ENCODE measurements around the gene RBFOX1. TPM values are rescaled to one million over a fixed set of nuclear protein-coding genes. Genes with fewer than 3 reads are reported as not detected.

Gene RBFOX1
- total RNA-seq, 1 donor from 2014 or later = 0.69 TPM

DNA sequence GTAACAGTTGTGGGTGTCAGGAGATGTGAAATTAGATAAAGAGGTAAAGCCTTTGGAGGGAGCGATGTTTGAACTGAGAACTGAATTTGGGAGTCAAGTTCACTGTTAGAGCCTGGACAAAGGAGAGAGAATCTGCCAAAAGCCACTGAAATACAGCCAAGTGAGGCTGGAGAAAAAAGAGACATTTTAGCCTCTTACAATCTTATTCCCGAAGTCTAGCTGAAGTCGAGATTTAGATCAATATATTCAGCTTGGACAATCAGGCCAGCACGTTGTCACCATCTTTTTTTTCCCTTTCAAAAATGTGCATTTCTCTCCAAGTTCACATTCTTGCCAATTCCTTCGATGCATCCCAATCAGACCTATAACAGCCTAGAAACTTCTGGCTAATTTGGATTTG lies 312.2 kb downstream of the RBFOX1 start:
- Mint-ChIP-seq H3K27ac (ENCODE audit: unreplicated experiment) (no peak overlapping the region), H3K36me3 (ENCODE audit: low read depth, unreplicated experiment) (no peaks in the 10 kb centered on the region), H3K27me3 (ENCODE audit: unreplicated experiment) (no peaks in the 10 kb centered on the region), H3K4me1 (ENCODE audit: unreplicated experiment) (no peaks in the 10 kb centered on the region), H3K9me3 (ENCODE audit: unreplicated experiment) (no peaks in the 10 kb centered on the region), H3K4me3 (ENCODE audit: unreplicated experiment) (no peak overlapping the region)
- no peak for DNase-seq (ENCODE audit: low spot score)
- TF ChIP-seq, protein P1, sequence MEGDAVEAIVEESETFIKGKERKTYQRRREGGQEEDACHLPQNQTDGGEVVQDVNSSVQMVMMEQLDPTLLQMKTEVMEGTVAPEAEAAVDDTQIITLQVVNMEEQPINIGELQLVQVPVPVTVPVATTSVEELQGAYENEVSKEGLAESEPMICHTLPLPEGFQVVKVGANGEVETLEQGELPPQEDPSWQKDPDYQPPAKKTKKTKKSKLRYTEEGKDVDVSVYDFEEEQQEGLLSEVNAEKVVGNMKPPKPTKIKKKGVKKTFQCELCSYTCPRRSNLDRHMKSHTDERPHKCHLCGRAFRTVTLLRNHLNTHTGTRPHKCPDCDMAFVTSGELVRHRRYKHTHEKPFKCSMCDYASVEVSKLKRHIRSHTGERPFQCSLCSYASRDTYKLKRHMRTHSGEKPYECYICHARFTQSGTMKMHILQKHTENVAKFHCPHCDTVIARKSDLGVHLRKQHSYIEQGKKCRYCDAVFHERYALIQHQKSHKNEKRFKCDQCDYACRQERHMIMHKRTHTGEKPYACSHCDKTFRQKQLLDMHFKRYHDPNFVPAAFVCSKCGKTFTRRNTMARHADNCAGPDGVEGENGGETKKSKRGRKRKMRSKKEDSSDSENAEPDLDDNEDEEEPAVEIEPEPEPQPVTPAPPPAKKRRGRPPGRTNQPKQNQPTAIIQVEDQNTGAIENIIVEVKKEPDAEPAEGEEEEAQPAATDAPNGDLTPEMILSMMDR (IDR thresholded peaks at IDR 0.05; ENCODE audit: unreplicated experiment) = no peak

DNA sequence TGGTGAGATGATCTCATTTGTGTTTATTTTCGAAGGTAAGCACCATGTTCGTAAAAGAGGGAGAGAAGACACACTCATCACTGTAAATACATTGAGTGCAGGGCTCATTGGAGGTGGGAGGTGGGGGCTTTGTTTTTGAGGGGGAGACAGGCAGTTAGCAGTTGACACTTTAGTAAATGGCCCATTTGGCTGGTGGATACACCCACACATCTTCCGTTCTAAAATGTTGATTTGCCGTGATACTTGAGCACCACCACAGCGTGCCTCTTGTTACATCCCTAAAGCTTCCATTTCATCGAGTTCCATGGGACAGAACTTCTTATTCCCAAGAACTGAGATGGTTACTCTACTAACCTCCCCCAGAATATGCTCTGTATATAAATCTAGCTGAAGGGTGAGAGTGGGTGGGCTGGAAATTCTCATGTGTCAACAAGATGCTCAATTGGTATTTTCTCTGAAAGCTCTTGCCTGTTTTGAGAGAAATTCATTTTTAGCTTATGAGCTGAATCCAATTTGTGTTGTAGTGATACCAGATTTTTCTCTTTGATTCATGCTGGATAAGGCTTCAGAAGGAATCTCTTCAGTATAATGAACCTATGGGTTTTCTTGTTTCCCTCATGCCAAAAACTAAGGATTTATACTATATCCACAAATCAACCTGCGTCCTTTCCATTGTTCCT lies 314.3 kb downstream of the RBFOX1 start:
- no peak for DNase-seq (ENCODE audit: low spot score)
- Mint-ChIP-seq H3K9me3 (ENCODE audit: unreplicated experiment) (no peaks in the 10 kb centered on the region), H3K4me1 (ENCODE audit: unreplicated experiment) (peaks cover 4% of the 10 kb centered on the region), H3K4me3 (ENCODE audit: unreplicated experiment) (no peak overlapping the region), H3K27me3 (ENCODE audit: unreplicated experiment) (no peaks in the 10 kb centered on the region), H3K27ac (ENCODE audit: unreplicated experiment) (no peak overlapping the region), H3K36me3 (ENCODE audit: low read depth, unreplicated experiment) (no peaks in the 10 kb centered on the region)
- TF ChIP-seq, protein P1 (IDR thresholded peaks at IDR 0.05; ENCODE audit: unreplicated experiment) = no peak

- no peak for DNase-seq (ENCODE audit: low spot score)
- Mint-ChIP-seq H3K27ac (ENCODE audit: unreplicated experiment) (no peak overlapping the region), H3K27me3 (ENCODE audit: unreplicated experiment) (peaks cover 1% of the 10 kb centered on the region), H3K4me3 (ENCODE audit: unreplicated experiment) (no peak overlapping the region), H3K4me1 (ENCODE audit: unreplicated experiment) (peaks cover 5% of the 10 kb centered on the region), H3K36me3 (ENCODE audit: low read depth, unreplicated experiment) (no peaks in the 10 kb centered on the region), H3K9me3 (ENCODE audit: unreplicated experiment) (no peaks in the 10 kb centered on the region)
- TF ChIP-seq, protein P1 (IDR thresholded peaks at IDR 0.05; ENCODE audit: unreplicated experiment) = no peak
These were observed 317.8 kb downstream of the RBFOX1 start for GRCh38 chr16:7650431-7650830.

GRCh38 chr16:7651803-7652570 lies 319.3 kb downstream of the RBFOX1 start:
- H3K27ac Mint-ChIP-seq (ENCODE audit: unreplicated experiment) = no peak overlapping the region
- TF ChIP-seq, protein P1 (IDR thresholded peaks at IDR 0.05; ENCODE audit: unreplicated experiment) = no peak
- H3K36me3 Mint-ChIP-seq (ENCODE audit: low read depth, unreplicated experiment) = no peaks in the 10 kb centered on the region
- H3K27me3 Mint-ChIP-seq (ENCODE audit: unreplicated experiment) = peaks cover 1% of the 10 kb centered on the region
- no peaks in the 10 kb centered on the region for H3K9me3 Mint-ChIP-seq (ENCODE audit: unreplicated experiment)
- DNase-seq (ENCODE audit: low spot score) = no peak
- peaks cover 7% of the 10 kb centered on the region for H3K4me1 Mint-ChIP-seq (ENCODE audit: unreplicated experiment)
- H3K4me3 Mint-ChIP-seq (ENCODE audit: unreplicated experiment) = no peak overlapping the region

Data from endothelial cell (in vitro differentiated cells).